Left lobe of liver (tissue), 2 donors: ENCODE measurements around the gene TARBP1. TPM values are rescaled to one million over a fixed set of nuclear protein-coding genes. Genes with fewer than 3 reads are reported as not detected.

Experiments
- ATAC-seq: fragments of 200-7000 bp; cut with Tn5 transposase; one replicate; pipeline ENCODE4 v1.9.1; 2020; ENCODE audit warnings: mild to moderate bottlenecking, moderate library complexity
- DNase-seq: peaks from one replicate; pipeline ENCODE4 v3.0.0-alpha.2; 2020; ENCODE audit warnings: low spot score
- total RNA-seq: library from RNA; stranded (reverse); gene quantifications from one replicate; pipeline ENCODE4 v1.2.1, GENCODE V29; 2021
- donor health status: DM: no; HTN: no; CAD: no; lungs with moderate emphysema.
- donor health status: DM: no; HTN: yes; CAD: no.

The TARBP1 gene
- total RNA-seq, 1 donor from 2014 or later: 7.8 TPM

GRCh38 chr1:234488054-234489006 lies 9.4 kb upstream of the TARBP1 start:
- DNase-seq (no peak), ATAC-seq (no peak)

- ATAC-seq: peak; percentile 96
These were observed 8.2 kb upstream of the TARBP1 start for GRCh38 chr1:234486858-234487840.

GRCh38 chr1:234484991-234485739 lies 6.2 kb upstream of the TARBP1 start:
- ATAC-seq (no peak), DNase-seq (no peak)

More at GRCh38 chr1:234486858-234487840, 8.2 kb upstream of the TARBP1 start:
- no peak for DNase-seq

GRCh38 chr1:234484218-234484617 lies 5.2 kb upstream of the TARBP1 start:
- no peak for ATAC-seq
- DNase-seq: no peak

GRCh38 chr1:234481771-234482170 lies 2.8 kb upstream of the TARBP1 start:
- DNase-seq (no peak), ATAC-seq (no peak)

- DNase-seq: no peak
- no peak for ATAC-seq
These were observed 887 bp upstream of the TARBP1 start for GRCh38 chr1:234479866-234480265.

GRCh38 chr1:234479310-234479559 lies 256 bp upstream of the TARBP1 start:
- no peak for ATAC-seq

GRCh38 chr1:234478152-234478480 lies 863 bp downstream of the TARBP1 start:
- peak; percentile 80 for ATAC-seq
- DNase-seq: peak; percentile 74

More at GRCh38 chr1:234479310-234479559, 256 bp upstream of the TARBP1 start:
- no peak for DNase-seq

- no peak for ATAC-seq
- DNase-seq: no peak
These were observed 1.4 kb downstream of the TARBP1 start for GRCh38 chr1:234477386-234478151.

- no peak for DNase-seq
- no peak for ATAC-seq
These were observed 2.8 kb downstream of the TARBP1 start for GRCh38 chr1:234476172-234476571.

GRCh38 chr1:234475167-234475793 lies 3.7 kb downstream of the TARBP1 start:
- ATAC-seq: no peak

GRCh38 chr1:234474375-234474774 lies 4.6 kb downstream of the TARBP1 start:
- ATAC-seq: no peak
- DNase-seq: no peak

More at GRCh38 chr1:234475167-234475793, 3.7 kb downstream of the TARBP1 start:
- DNase-seq: no peak

GRCh38 chr1:234473118-234473517 lies 5.9 kb downstream of the TARBP1 start:
- DNase-seq (no peak), ATAC-seq (no peak)

- DNase-seq: no peak
- no peak for ATAC-seq
These were observed 9.6 kb downstream of the TARBP1 start for GRCh38 chr1:234469376-234469775.

- DNase-seq (no peak), ATAC-seq (no peak)
These were observed 10.4 kb downstream of the TARBP1 start for GRCh38 chr1:234468580-234468979.

- no peak for DNase-seq
- no peak for ATAC-seq
These were observed 11.2 kb downstream of the TARBP1 start for GRCh38 chr1:234467821-234468220.

GRCh38 chr1:234466945-234467344 lies 12.0 kb downstream of the TARBP1 start:
- ATAC-seq: no peak
- no peak for DNase-seq

GRCh38 chr1:234463749-234464148 lies 15.2 kb downstream of the TARBP1 start:
- DNase-seq (no peak), ATAC-seq (peak; percentile 52)

- DNase-seq: no peak
- no peak for ATAC-seq
These were observed 18.3 kb downstream of the TARBP1 start for GRCh38 chr1:234460652-234461051.
